Hepatocyte (in vitro differentiated cells): ENCODE data around the gene PES1. TPM values are rescaled to one million over a fixed set of nuclear protein-coding genes. Genes with fewer than 3 reads are reported as not detected.

Source experiments
- DNase-seq: peaks from one replicate; pipeline ENCODE4 v3.0.0-alpha.2; 2016; ENCODE audit warnings: low spot score
- H2AFZ ChIP-seq: fragments of 200-600 bp; sonication (generic); 2 replicates; pipeline ENCODE4 v1.6.0; 2016; ENCODE audit warnings: antibody characterized with exemption, mild to moderate bottlenecking
- H3K27ac ChIP-seq: fragments of 200-600 bp; sonication (generic); 2 replicates; pipeline ENCODE4 v1.5.1; 2016; ENCODE audit warnings: mild to moderate bottlenecking
- H3K27me3 ChIP-seq: fragments of 200-600 bp; sonication (generic); 2 replicates; pipeline ENCODE4 v1.6.1; 2016
- H3K36me3 ChIP-seq: fragments of 200-600 bp; sonication (generic); replicated peaks from 2 replicates; pipeline ENCODE4 v1.5.1; 2016; ENCODE audit warnings: low read depth; ENCODE audit not compliant: insufficient read depth
- H3K4me1 ChIP-seq: fragments of 200-600 bp; sonication (generic); 2 replicates; pipeline ENCODE4 v1.5.1; 2016; ENCODE audit warnings: mild to moderate bottlenecking, moderate library complexity; ENCODE audit not compliant: insufficient read depth
- H3K4me2 ChIP-seq: fragments of 200-600 bp; sonication (generic); 2 replicates; pipeline ENCODE4 v1.6.0; 2016
- H3K4me3 ChIP-seq: fragments of 200-600 bp; sonication (generic); 2 replicates; pipeline ENCODE4 v1.5.1; 2016; ENCODE audit warnings: mild to moderate bottlenecking
- H3K79me2 ChIP-seq: fragments of 200-600 bp; sonication (generic); 2 replicates; pipeline ENCODE4 v1.6.0; 2017; ENCODE audit warnings: mild to moderate bottlenecking
- H3K9me2 ChIP-seq: fragments of 200-600 bp; sonication (generic); replicated peaks from 2 replicates; pipeline ENCODE4 v1.6.0; 2017; ENCODE audit warnings: mild to moderate bottlenecking; ENCODE audit not compliant: insufficient read depth
- H3K9me3 ChIP-seq: fragments of 200-600 bp; sonication (generic); 2 replicates; pipeline ENCODE4 v1.5.1; 2016; ENCODE audit warnings: low read depth, mild to moderate bottlenecking
- H4K20me1 ChIP-seq: fragments of 200-600 bp; sonication (generic); 2 replicates; pipeline ENCODE4 v1.6.0; 2016; ENCODE audit warnings: mild to moderate bottlenecking; ENCODE audit not compliant: insufficient read depth, poor library complexity, severe bottlenecking
- CTCF ChIP-seq: fragments of 200-600 bp; sonication (generic); IDR thresholded peaks from 2 replicates; pipeline ENCODE4 v1.5.1; 2016; ENCODE audit warnings: antibody characterized with exemption, mild to moderate bottlenecking; ENCODE audit not compliant: poor library complexity
- EZH2 ChIP-seq: fragments of 200-600 bp; sonication (generic); IDR thresholded peaks from 2 replicates; pipeline ENCODE4 v1.6.1; 2016; ENCODE audit warnings: antibody characterized with exemption, mild to moderate bottlenecking, borderline replicate concordance
- EZH2phosphoT487 ChIP-seq: fragments of 200-600 bp; sonication (generic); IDR thresholded peaks from one replicate; pipeline ENCODE4 v1.6.1; 2018; ENCODE audit warnings: antibody characterized with exemption, mild to moderate bottlenecking, low read depth, moderate library complexity; ENCODE audit not compliant: unreplicated experiment, severe bottlenecking
- WGBS: methylation state at CpG from one replicate; pipeline ENCODE4 v1.1.6; 2016; ENCODE audit warnings: low lambda C conversion rate; ENCODE audit errors: missing lambda C conversion rate; 5-methylcytosine and 5-hydroxymethylcytosine counted together
- polyA plus RNA-seq: library from polyadenylated mRNA; unstranded; fragments of >200 nt; fragmentation: Nextera tagmentation; extraction: Ambion mirVana; gene quantifications from 2 replicates; pipeline ENCODE4 v1.2.1, GENCODE V29; 2016
- total RNA-seq: library from RNA; depleted of rRNA; stranded (reverse); fragments of >200 nt; gene quantifications from 2 replicates; pipeline ENCODE4 v1.2.3, GENCODE V29; 2014

Gene PES1
- total and polyA plus RNA-seq, 2 experiments from 2014 or later: 42.4 to 59.5 TPM

GRCh38 chr22:30538280-30538679 is 53.4 kb downstream of the PES1 start:
- H3K9me2 ChIP-seq: no peaks in the 10 kb centered on the region
- peaks cover 13% of the 10 kb centered on the region for H3K4me1 ChIP-seq
- H3K9me3 ChIP-seq: no peaks in the 10 kb centered on the region
- no peaks in the 10 kb centered on the region for H3K36me3 ChIP-seq
- no peak overlapping the region for H3K4me2 ChIP-seq
- WGBS: 90% methylated on average over 6 of the region's 6 CpGs
- H3K27me3 ChIP-seq: peaks cover 18% of the 10 kb centered on the region
- H3K79me2 ChIP-seq: no peaks in the 10 kb centered on the region
- H4K20me1 ChIP-seq: no peaks in the 10 kb centered on the region
- H2AFZ ChIP-seq: no peak overlapping the region
- TF ChIP-seq EZH2phosphoT487 (no peak), CTCF (no peak), EZH2 (no peak)
- no peak overlapping the region for H3K4me3 ChIP-seq
- no peak for DNase-seq
- H3K27ac ChIP-seq: no peak overlapping the region

DNA sequence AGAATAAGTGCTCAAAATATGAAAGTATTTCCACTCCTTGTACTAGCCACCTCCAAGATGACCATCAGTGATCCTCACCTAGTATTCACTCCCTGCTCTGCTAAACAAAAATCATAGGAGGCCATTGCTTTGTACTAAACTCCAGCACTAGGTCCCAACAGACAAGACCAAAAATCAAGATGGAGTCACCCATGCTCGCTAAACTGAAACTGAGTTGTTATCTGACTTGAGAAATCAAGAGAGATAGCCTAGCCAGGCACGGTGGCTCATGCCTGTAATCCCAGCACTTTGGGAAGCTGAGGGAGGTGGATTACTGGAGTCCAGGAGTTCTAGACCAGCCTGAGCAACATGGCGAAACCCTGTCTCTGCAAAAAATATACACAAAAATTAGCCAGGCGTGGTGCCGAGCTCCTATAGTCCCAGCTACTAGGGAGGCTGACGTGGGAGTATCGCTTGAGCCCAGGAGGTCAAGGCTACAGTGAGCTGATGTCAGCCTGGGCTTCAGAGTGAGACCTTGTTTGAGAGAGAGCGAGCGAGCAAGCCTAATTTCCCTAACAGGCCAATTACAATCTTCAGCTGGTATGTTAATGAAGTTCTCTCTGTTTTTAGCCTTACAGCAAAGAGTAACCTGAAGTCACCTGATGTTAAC is 54.5 kb downstream of the PES1 start:
- H3K27me3 ChIP-seq: peaks cover 10% of the 10 kb centered on the region
- TF ChIP-seq CTCF: no peak
- TF ChIP-seq EZH2: no peak
- TF ChIP-seq EZH2phosphoT487: no peak

DNA sequence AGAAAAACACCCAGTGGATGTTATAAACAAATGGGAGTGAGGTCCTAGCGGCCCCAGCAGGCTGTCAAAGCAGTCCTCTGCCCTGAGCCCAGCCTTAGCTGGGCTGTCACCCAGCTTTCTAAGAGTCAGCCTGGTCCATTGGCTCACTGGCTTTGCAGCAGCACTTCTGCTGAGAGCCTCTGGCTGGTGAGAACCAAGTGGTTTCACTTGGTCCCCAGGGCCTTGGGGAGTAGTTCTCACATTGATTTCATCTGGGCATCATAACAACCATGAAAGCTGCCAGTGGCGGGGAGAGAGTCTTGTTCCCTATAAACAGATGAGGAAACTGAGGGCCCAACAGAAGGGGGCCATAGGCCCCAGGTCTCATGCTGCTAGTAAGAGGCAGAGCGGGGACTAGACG is 56.5 kb downstream of the PES1 start:
- no peak overlapping the region for H3K4me3 ChIP-seq
- no peaks in the 10 kb centered on the region for H3K79me2 ChIP-seq
- no peaks in the 10 kb centered on the region for H3K36me3 ChIP-seq
- DNase-seq: no peak
- H3K4me1 ChIP-seq: no peaks in the 10 kb centered on the region
- no peak overlapping the region for H3K4me2 ChIP-seq
- WGBS: 85% methylated on average over 4 of the region's 4 CpGs
- no peaks in the 10 kb centered on the region for H4K20me1 ChIP-seq
- no peak for TF ChIP-seq CTCF
- no peak for TF ChIP-seq EZH2
- TF ChIP-seq EZH2phosphoT487: no peak
- H2AFZ ChIP-seq: no peak overlapping the region
- H3K9me2 ChIP-seq: no peaks in the 10 kb centered on the region
- no peaks in the 10 kb centered on the region for H3K9me3 ChIP-seq
- no peaks in the 10 kb centered on the region for H3K27me3 ChIP-seq
- no peak overlapping the region for H3K27ac ChIP-seq

More for the DNA sequence above, 54.5 kb downstream of the PES1 start:
- H2AFZ ChIP-seq: no peak overlapping the region
- DNase-seq: no peak
- no peaks in the 10 kb centered on the region for H4K20me1 ChIP-seq
- no peaks in the 10 kb centered on the region for H3K9me3 ChIP-seq
- peaks cover 7% of the 10 kb centered on the region for H3K4me1 ChIP-seq
- H3K27ac ChIP-seq: no peak overlapping the region
- no peaks in the 10 kb centered on the region for H3K9me2 ChIP-seq
- no peak overlapping the region for H3K4me3 ChIP-seq
- H3K79me2 ChIP-seq: no peaks in the 10 kb centered on the region
- H3K36me3 ChIP-seq: no peaks in the 10 kb centered on the region
- H3K4me2 ChIP-seq: no peak overlapping the region
- WGBS: 79% methylated on average over 9 of the region's 9 CpGs
